Measurements from ENCODE around the gene CCDC142. TPM values are rescaled to one million over a fixed set of nuclear protein-coding genes. Genes with fewer than 3 reads are reported as not detected.
"Not testable (repeated sequence)": the region's sequence is repeated elsewhere in the genome, so short reads cannot be mapped to it uniquely, and the experiment has no call there.

CCDC142 gene
- total and polyA plus RNA-seq, 9 of the 15 experiments (the other 6 are each of a cell fraction or from before 2014, with no cell fraction given): 0.55 to 11.7 (median 7.2) TPM

DNA sequence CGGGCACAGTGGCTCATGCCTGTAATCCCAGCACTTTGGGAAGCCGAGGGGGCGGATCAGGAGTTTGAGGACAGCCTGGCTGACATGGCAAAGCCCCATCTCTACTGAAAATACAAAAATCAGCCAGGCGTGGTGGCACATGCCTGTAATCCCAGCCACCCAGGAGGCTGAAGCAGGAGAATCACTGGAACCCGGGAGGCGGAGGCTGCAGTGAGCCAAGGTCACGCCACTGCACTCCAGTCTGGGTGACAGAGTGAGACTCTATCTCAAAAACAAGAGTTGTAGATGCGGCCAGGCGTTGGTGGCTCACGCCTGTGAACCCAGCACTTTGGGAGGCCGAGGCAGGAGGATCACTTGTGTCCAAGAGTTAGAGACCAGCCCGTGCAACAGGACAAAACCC lies 12.1 kb downstream of the CCDC142 start:
- ATAC-seq; H3K9me1 ChIP-seq (ENCODE audit: control insufficient read depth, insufficient read depth, low read length); H4K20me1 ChIP-seq (replicated peaks; ENCODE audit: control insufficient read depth, insufficient read depth, low read length); H3K4me3 ChIP-seq; DNase-seq (ENCODE audit: extremely low read depth in 1 of 4, low spot score in 3 of 4); H3K27ac ChIP-seq (ENCODE audit: extremely low read depth, low read depth, low read length); in situ Hi-C loops (cut with MboI); H3K4me2 ChIP-seq (ENCODE audit: insufficient read depth, low read length); H3K27me3 ChIP-seq (ENCODE audit: control insufficient read depth in 2 of 2, insufficient read depth in 2 of 2, low read length in 2 of 2); BruUV-seq (replicated peaks); H2AFZ ChIP-seq (ENCODE audit: low read depth, low read length); H3K9ac ChIP-seq (ENCODE audit: insufficient read depth in 1 of 2, low read depth in 2 of 2, low read length in 2 of 2); H3K9me3 ChIP-seq (replicated peaks; ENCODE audit: control insufficient read depth, insufficient read depth, low read depth, low read length); CTCF ChIA-PET (ENCODE audit: low intra/inter-chr PET ratio); FAIRE-seq: not testable (repeated sequence)
- H3K4me1 ChIP-seq (replicated peaks in 1 of 2; ENCODE audit: control insufficient read depth in 2 of 2, insufficient read depth in 2 of 2, low read length in 2 of 2): peaks cover 14 to 20% of the 10 kb centered on the region in 2 experiments; a peak in 3 of 5 replicates
- H3K79me2 ChIP-seq (ENCODE audit: control insufficient read depth, insufficient read depth, low read length): peaks cover 13% of the 10 kb centered on the region; the same call in 2 of the 3 replicates
- intact Hi-C loops (cut with micrococcal nuclease): loop anchor here (5.0 kb wide), 1 partner anchor 73 kb away; no protein-coding TSS in a partner anchor
- H3K36me3 ChIP-seq (ENCODE audit: control insufficient read depth, insufficient read depth, low read length): peaks cover 16% of the 10 kb centered on the region; the same call in 2 of the 3 replicates
- POLR2A ChIA-PET: interaction anchor here (0.6 to 4.0 kb wide), 5 partner anchors 9 to 46 kb away, joined by 3 to 28 read pairs (median 3); partner anchors contain the start of genes CCDC142 and TTC31
- 94% methylated on average over 9 of the region's 12 CpGs for WGBS (ENCODE audit: insufficient coverage, low coverage, missing lambda C conversion rate)
- TF ChIP-seq POLR2G (IDR thresholded peaks at IDR 0.05; ENCODE audit: low read depth, low read length) (0 out of 2 replicates have a peak, but pooled peaks have one; percentile 27), POLR2A (conservative IDR thresholded peaks at IDR 0.05) (0 out of 2 replicates have a peak, but pooled peaks have one; percentile 27)

DNA sequence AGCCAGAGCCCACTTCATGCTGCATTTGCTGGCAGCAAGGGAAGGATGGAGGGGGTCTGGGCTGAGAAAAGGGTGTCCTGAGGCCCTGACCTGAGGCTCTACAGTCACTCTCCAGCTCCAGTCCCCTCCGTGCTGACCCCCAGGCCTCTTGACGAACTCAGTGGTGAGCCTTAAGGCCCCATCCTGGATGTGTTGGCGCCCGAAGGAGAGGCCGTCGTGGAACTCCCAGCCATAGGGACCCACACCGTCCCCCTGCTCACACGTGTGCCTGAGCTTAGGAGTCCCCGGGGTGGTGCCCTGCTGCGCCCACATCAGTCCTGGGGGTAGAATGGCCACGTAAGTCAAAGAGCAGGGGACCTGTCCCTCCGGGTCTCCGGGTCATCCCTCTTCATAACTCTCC lies 18.4 kb downstream of the CCDC142 start:
- in situ Hi-C loops (cut with MboI) (no loop called here), intact Hi-C loops (cut with micrococcal nuclease) (no loop called here)
- Histone ChIP-seq H3K9me3 (replicated peaks; ENCODE audit: control insufficient read depth, insufficient read depth, low read depth, low read length) (no peaks in the 10 kb centered on the region), H3K4me1 (replicated peaks in 1 of 2; ENCODE audit: control insufficient read depth in 2 of 2, insufficient read depth in 2 of 2, low read length in 2 of 2) (peaks cover 7 to 32% of the 10 kb centered on the region in 2 experiments; a peak in 3 of 5 replicates), H3K9ac (ENCODE audit: insufficient read depth in 1 of 2, low read depth in 2 of 2, low read length in 2 of 2) (peak overlapping the region; percentile 85 to 99), H3K4me3 (peak overlapping the region; percentile 88), H3K79me2 (ENCODE audit: control insufficient read depth, insufficient read depth, low read length) (peaks cover 21% of the 10 kb centered on the region), H3K27me3 (ENCODE audit: control insufficient read depth in 2 of 2, insufficient read depth in 2 of 2, low read length in 2 of 2) (no peaks in the 10 kb centered on the region), H3K9me1 (ENCODE audit: control insufficient read depth, insufficient read depth, low read length) (no peaks in the 10 kb centered on the region), H3K4me2 (ENCODE audit: insufficient read depth, low read length) (peak overlapping the region; percentile 90), H2AFZ (ENCODE audit: low read depth, low read length) (peak overlapping the region; percentile 89), H3K36me3 (ENCODE audit: control insufficient read depth, insufficient read depth, low read length) (peaks cover 25% of the 10 kb centered on the region), H3K27ac (ENCODE audit: extremely low read depth, low read depth, low read length) (peak overlapping the region; percentile 73), H4K20me1 (replicated peaks; ENCODE audit: control insufficient read depth, insufficient read depth, low read length) (no peaks in the 10 kb centered on the region; the same call in 1 of the 2 replicates)
- CTCF ChIA-PET (ENCODE audit: low intra/inter-chr PET ratio): no interaction called here
- 0% methylated on average over 7 of the region's 13 CpGs for WGBS (ENCODE audit: insufficient coverage, low coverage, missing lambda C conversion rate)
- ATAC-seq: peak; percentile 22
- POLR2A ChIA-PET: interaction anchor here (1.0 kb wide), 2 partner anchors 9 to 10 kb away, joined by 3 read pairs; partner anchors contain the start of gene INO80B
- no peak for FAIRE-seq
- no peak for DNase-seq (ENCODE audit: extremely low read depth in 1 of 4, low spot score in 3 of 4)
- no TSS peak for BruUV-seq (replicated peaks)
- TF ChIP-seq, protein P1, sequence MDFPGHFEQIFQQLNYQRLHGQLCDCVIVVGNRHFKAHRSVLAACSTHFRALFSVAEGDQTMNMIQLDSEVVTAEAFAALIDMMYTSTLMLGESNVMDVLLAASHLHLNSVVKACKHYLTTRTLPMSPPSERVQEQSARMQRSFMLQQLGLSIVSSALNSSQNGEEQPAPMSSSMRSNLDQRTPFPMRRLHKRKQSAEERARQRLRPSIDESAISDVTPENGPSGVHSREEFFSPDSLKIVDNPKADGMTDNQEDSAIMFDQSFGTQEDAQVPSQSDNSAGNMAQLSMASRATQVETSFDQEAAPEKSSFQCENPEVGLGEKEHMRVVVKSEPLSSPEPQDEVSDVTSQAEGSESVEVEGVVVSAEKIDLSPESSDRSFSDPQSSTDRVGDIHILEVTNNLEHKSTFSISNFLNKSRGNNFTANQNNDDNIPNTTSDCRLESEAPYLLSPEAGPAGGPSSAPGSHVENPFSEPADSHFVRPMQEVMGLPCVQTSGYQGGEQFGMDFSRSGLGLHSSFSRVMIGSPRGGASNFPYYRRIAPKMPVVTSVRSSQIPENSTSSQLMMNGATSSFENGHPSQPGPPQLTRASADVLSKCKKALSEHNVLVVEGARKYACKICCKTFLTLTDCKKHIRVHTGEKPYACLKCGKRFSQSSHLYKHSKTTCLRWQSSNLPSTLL (IDR thresholded peaks at IDR 0.05): no peak
- TF ChIP-seq, protein P2, sequence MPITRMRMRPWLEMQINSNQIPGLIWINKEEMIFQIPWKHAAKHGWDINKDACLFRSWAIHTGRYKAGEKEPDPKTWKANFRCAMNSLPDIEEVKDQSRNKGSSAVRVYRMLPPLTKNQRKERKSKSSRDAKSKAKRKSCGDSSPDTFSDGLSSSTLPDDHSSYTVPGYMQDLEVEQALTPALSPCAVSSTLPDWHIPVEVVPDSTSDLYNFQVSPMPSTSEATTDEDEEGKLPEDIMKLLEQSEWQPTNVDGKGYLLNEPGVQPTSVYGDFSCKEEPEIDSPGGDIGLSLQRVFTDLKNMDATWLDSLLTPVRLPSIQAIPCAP (CRISPR knock-in tag; IDR thresholded peaks at IDR 0.05; ENCODE audit: borderline replicate concordance): no peak

Measured in K562 (cell line).